GM23248 (cell line): ENCODE data around the gene ANKEF1.

Experiments
- EZH2 ChIP-seq: fragments of 200-600 bp; sonication (generic); IDR thresholded peaks from 2 replicates; pipeline ENCODE4 v1.6.1; 2018; ENCODE audit warnings: antibody characterized with exemption, mild to moderate bottlenecking; ENCODE audit not compliant: insufficient read depth, poor library complexity, severe bottlenecking
- EZH2phosphoT487 ChIP-seq: fragments of 200-600 bp; sonication (generic); IDR thresholded peaks from 2 replicates; pipeline ENCODE4 v1.6.1; 2018; ENCODE audit warnings: antibody characterized with exemption, moderate library complexity, mild to moderate bottlenecking, low read depth; ENCODE audit not compliant: insufficient read depth

- TF ChIP-seq EZH2 (no peak), EZH2phosphoT487 (no peak)
Measured at GRCh38 chr20:10090588-10091166, 55.9 kb downstream of the ANKEF1 start.
